Measurements from ENCODE around the gene ELAVL2.

The ELAVL2 gene

DNA sequence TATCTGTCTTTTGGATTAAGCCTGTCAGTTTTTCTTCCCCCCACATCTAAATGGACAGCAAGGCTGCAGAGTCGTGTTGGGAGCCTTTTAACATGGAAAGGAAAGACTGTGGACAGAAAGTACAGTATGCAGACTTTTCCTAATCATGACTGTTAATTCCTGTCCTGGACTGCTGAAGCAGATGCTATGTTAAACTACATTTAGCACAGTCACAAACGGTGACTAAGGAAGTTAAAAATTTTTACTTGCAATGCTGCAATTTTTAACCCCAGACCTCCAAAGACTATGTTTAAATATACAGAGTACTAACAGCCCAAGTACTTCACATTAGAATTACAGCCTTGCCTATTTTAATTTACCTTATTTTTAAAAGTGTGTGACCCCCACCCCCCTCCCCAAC lies 51.8 kb downstream of the ELAVL2 start:
- TF ChIP-seq, protein P1, sequence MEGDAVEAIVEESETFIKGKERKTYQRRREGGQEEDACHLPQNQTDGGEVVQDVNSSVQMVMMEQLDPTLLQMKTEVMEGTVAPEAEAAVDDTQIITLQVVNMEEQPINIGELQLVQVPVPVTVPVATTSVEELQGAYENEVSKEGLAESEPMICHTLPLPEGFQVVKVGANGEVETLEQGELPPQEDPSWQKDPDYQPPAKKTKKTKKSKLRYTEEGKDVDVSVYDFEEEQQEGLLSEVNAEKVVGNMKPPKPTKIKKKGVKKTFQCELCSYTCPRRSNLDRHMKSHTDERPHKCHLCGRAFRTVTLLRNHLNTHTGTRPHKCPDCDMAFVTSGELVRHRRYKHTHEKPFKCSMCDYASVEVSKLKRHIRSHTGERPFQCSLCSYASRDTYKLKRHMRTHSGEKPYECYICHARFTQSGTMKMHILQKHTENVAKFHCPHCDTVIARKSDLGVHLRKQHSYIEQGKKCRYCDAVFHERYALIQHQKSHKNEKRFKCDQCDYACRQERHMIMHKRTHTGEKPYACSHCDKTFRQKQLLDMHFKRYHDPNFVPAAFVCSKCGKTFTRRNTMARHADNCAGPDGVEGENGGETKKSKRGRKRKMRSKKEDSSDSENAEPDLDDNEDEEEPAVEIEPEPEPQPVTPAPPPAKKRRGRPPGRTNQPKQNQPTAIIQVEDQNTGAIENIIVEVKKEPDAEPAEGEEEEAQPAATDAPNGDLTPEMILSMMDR (IDR thresholded peaks at IDR 0.05; ENCODE audit: control extremely low read depth, extremely low read depth, low read depth, missing control alignments) = no peak
- DNase-seq (ENCODE audit: extremely low spot score) = no peak
- CTCF ChIA-PET = no interaction called here
- POLR2A ChIA-PET = no interaction called here

DNA sequence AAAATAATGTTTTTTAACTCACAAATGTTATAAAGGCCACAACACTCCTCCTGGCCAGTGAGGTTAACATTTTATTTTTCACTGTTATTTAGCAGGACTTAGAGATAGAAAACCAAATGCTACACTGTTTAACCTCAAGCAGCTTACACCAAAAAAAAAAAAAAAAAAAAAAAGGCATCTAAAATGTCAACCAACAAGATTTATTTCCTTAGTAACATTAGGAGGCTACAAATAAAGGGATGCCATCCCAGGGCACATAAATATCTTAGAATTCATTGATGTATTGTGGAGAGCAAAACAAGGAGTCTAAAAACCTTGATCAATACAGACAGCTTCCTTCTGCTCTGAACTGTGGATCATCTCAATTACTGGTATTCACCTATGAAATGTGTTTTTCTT lies 53.7 kb downstream of the ELAVL2 start:
- ChIA-PET CTCF (no interaction called here), POLR2A (no interaction called here)
- DNase-seq (ENCODE audit: extremely low spot score) = no peak
- TF ChIP-seq, protein P1 (IDR thresholded peaks at IDR 0.05; ENCODE audit: control extremely low read depth, extremely low read depth, low read depth, missing control alignments) = no peak

DNA sequence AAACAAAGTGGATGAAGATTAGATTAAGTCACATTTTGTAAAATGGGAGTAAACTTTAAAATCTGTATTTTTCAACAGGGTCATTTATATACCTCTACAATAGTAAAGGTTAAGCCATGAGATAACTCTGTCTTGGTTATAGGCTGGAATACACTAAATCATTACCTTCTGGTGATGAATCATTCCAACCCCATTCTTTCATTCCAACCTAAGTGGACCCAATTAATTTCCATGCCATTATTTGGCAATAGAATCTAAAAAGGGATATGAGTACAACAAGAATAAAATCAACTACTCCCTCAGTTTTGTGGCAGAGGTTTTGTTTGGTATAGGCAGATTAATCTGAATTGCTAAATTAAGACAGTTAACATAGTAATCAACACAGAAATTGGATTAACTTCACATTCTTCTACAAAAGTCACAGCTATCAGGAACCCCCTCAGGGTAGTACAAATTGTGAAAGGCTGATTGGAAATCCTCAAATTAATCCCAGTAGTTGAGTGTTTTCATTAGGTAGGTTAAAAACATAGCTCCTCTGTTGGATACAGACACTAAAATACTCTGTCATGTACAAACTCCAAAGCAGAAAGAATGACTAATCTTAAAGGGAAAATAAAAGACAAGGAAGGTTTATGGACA lies 54.2 kb downstream of the ELAVL2 start:
- TF ChIP-seq, protein P1 (IDR thresholded peaks at IDR 0.05; ENCODE audit: control extremely low read depth, extremely low read depth, low read depth, missing control alignments) = no peak
- ChIA-PET CTCF (no interaction called here), POLR2A (no interaction called here)
- DNase-seq (ENCODE audit: extremely low spot score) = no peak

DNA sequence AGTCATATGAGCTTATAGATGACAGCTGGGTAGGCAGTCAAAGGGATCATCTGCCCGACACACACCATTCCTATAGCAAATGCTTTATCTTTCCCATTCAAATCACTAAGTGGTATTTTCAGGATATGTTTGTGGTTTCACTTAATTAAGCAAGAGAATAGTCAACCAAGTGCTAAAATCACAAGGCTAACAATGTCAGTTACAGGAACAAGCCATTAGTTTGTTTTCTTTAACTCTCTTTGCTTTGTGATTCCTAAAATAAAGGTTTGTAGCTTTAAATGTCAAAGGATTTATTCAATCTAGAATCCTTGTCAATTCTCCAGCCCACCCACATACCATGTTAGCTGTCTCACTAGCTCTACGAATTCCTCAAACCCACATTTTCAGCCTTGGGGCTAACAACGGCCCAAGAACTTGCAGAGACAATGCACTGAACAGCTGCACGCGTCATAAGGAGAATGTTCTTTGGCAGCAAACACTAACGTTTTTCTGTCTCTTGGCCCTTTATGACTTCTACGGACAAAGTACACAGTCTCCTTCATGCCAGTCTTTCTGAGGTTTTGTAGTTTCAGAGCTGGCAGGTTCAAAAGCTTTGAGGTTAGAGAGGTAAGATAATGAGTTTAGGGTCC lies 56.6 kb downstream of the ELAVL2 start:
- DNase-seq (ENCODE audit: extremely low spot score) = no peak
- CTCF ChIA-PET = interaction anchor here (0.6 to 1.7 kb wide), 2 partner anchors 18 to 230 kb away, joined by 3 read pairs; no protein-coding TSS in a partner anchor
- POLR2A ChIA-PET = no interaction called here
- TF ChIP-seq, protein P1 (IDR thresholded peaks at IDR 0.05; ENCODE audit: control extremely low read depth, extremely low read depth, low read depth, missing control alignments) = no peak

DNA sequence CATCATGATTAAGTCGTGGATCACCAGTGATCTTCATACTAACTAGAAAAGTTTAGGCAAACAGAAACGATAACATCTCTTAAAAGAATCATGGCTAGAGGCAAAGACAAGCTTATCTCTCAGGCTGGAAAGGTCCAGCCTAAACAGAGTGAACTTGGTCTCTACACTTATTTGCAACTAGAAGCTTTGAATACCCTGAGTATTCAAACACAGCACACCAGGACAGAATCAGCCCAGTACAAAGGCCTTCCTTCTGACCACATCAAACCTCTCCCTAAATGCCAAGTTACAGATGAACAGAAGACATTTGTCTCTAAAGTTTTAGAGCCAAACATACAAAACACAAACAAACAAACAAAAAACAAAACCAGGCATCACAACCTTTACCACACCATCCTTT lies 57.2 kb downstream of the ELAVL2 start:
- DNase-seq (ENCODE audit: extremely low spot score) = no peak
- ChIA-PET POLR2A (no interaction called here), CTCF (no interaction called here)
- TF ChIP-seq, protein P1 (IDR thresholded peaks at IDR 0.05; ENCODE audit: control extremely low read depth, extremely low read depth, low read depth, missing control alignments) = no peak

DNA sequence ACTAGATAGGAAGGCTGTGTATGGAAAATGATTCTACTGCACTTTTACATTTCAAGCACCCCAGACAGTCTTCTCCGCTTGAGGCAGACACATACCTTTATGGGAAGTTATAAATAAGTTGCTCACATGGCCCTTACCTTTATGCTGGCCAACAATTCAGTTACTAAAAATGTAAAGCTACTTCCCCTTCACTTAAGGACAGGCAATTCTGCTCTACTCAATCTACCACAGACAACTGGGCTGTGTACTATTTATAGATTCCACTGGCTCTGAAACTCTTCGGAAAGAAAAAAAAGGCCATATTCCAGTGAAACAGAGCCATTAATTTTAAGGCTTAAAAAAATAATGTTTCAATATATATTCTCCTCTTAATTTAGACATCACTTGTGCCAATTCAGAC lies 59.4 kb downstream of the ELAVL2 start:
- no peak for DNase-seq (ENCODE audit: extremely low spot score)
- CTCF ChIA-PET = no interaction called here
- POLR2A ChIA-PET = no interaction called here
- TF ChIP-seq, protein P1 (IDR thresholded peaks at IDR 0.05; ENCODE audit: control extremely low read depth, extremely low read depth, low read depth, missing control alignments) = no peak
